Activated T-helper 1 cell treated with Interleukin-2 at 50 U/mL for 16 hours (primary cell): ENCODE data around the gene INS.
"Not testable (repeated sequence)": the region's sequence is repeated elsewhere in the genome, so short reads cannot be mapped to it uniquely, and the experiment has no call there.

ENCODE experiments used
- DNase-seq: peaks from one replicate; pipeline ENCODE4 v3.0.0-alpha.2; 2020; ENCODE audit warnings: low read depth

The INS gene

GRCh38 chr11:2180789-2181370 lies 19.9 kb upstream of the INS start:
- DNase-seq = no peak

- DNase-seq = no peak
Measured at GRCh38 chr11:2180347-2180746, 19.3 kb upstream of the INS start.

- no peak for DNase-seq
Measured at GRCh38 chr11:2179516-2179915, 18.5 kb upstream of the INS start.

GRCh38 chr11:2178906-2179494 lies 18.0 kb upstream of the INS start:
- no peak for DNase-seq

- not testable (repeated sequence) for DNase-seq
Measured at GRCh38 chr11:2178055-2178773, 17.2 kb upstream of the INS start.

- no peak for DNase-seq
Measured at GRCh38 chr11:2177076-2177475, 16.1 kb upstream of the INS start.

- DNase-seq = no peak
Measured at GRCh38 chr11:2176389-2176900, 15.4 kb upstream of the INS start.

GRCh38 chr11:2175659-2176058 lies 14.7 kb upstream of the INS start:
- DNase-seq = no peak

GRCh38 chr11:2174361-2174760 lies 13.4 kb upstream of the INS start:
- DNase-seq = no peak

- DNase-seq = no peak
Measured at GRCh38 chr11:2173761-2174160, 12.8 kb upstream of the INS start.

- DNase-seq = no peak
Measured at GRCh38 chr11:2173150-2173693, 12.2 kb upstream of the INS start.

GRCh38 chr11:2172676-2173075 lies 11.7 kb upstream of the INS start:
- DNase-seq = no peak

- no peak for DNase-seq
Measured at GRCh38 chr11:2171591-2172003, 10.6 kb upstream of the INS start, which contains the start of gene TH. TSS of gene TH (minus strand) at chr11:2171815. CDS start at chr11:2171786, 29 bp downstream.

- DNase-seq = no peak
Measured at GRCh38 chr11:2169626-2170570, 8.9 kb upstream of the INS start.

- DNase-seq = no peak
Measured at GRCh38 chr11:2169005-2169378, 8.0 kb upstream of the INS start.

- DNase-seq = no peak
Measured at GRCh38 chr11:2168286-2169004, 7.4 kb upstream of the INS start.

GRCh38 chr11:2167141-2168045 lies 6.4 kb upstream of the INS start:
- no peak for DNase-seq

GRCh38 chr11:2166091-2166851 lies 5.3 kb upstream of the INS start:
- DNase-seq = no peak

- no peak for DNase-seq
Measured at GRCh38 chr11:2165571-2165970, 4.6 kb upstream of the INS start.
